Small intestine (tissue), 7 donors: Measurements from ENCODE around the gene PECR. TPM values are rescaled to one million over a fixed set of nuclear protein-coding genes. Genes with fewer than 3 reads are reported as not detected.
A peak's percentile ranks its signal among the peaks of the same experiment; 100 is the strongest.

ENCODE experiments used
- DNase-seq, 2 donors: peaks; one replicate each; pipeline versions ENCODE4 v3.0.0 to v3.0.0-alpha.2; 2013
- FAIRE-seq: peaks from 2 replicates; lab custom pipeline; 2012; peaks lifted over from hg19 to GRCh38; lab: Jason Lieb, UNC
- H3K27ac ChIP-seq, 3 donors: one replicate each; pipeline ENCODE4 v1.5.1; 2013; ENCODE audit warnings: low read length in 2 of 3, mild to moderate bottlenecking in 2 of 3, control low read depth in 1 of 3, inconsistent platforms in 1 of 3, low read depth in 1 of 3, moderate library complexity in 1 of 3
- H3K27me3 ChIP-seq, 3 donors: one replicate each; pipeline ENCODE4 v1.6.1; 2013; ENCODE audit warnings: low read length in 3 of 3, inconsistent platforms in 1 of 3; ENCODE audit not compliant: control insufficient read depth in 3 of 3, insufficient read depth in 3 of 3
- H3K36me3 ChIP-seq, 3 donors: one replicate each; pipeline ENCODE4 v1.6.1; 2013; ENCODE audit warnings: low read length in 3 of 3, inconsistent platforms in 1 of 3, low read depth in 1 of 3, mild to moderate bottlenecking in 1 of 3, moderate library complexity in 1 of 3; ENCODE audit not compliant: control insufficient read depth in 3 of 3, insufficient read depth in 2 of 3
- H3K4me1 ChIP-seq, 3 donors: one replicate each; pipeline ENCODE4 v1.6.1; 2013; ENCODE audit warnings: low read length in 2 of 3, inconsistent platforms in 1 of 3, low read depth in 1 of 3, mild to moderate bottlenecking in 1 of 3, moderate library complexity in 1 of 3; ENCODE audit not compliant: control insufficient read depth in 3 of 3, insufficient read depth in 2 of 3
- H3K4me3 ChIP-seq, 3 donors: one replicate each; pipeline ENCODE4 v1.5.1; 2013; ENCODE audit warnings: low read length in 3 of 3, control low read depth in 1 of 3, inconsistent platforms in 1 of 3, low read depth in 1 of 3, mild to moderate bottlenecking in 1 of 3, moderate library complexity in 1 of 3
- H3K9me3 ChIP-seq, 2 donors: one replicate each; pipeline ENCODE4 v1.6.1; 2013; ENCODE audit warnings: low read depth in 1 of 2, low read length in 1 of 2; ENCODE audit not compliant: control insufficient read depth in 2 of 2, insufficient read depth in 1 of 2
- WGBS, 3 donors: extraction: QIAGEN DNeasy Blood & Tissue Kit; methylation state at CpG; one replicate each; pipeline ENCODE4 v1.1.7; 2013; 5-methylcytosine and 5-hydroxymethylcytosine counted together
- polyA plus RNA-seq, 4 donors: library from polyadenylated mRNA; stranded (reverse) in 3 of 4; unstranded in 1 of 4; fragments of 200-250 nt in 3 of 4; fragments of 120-200 nt in 1 of 4; gene quantifications; one replicate each; pipeline versions ENCODE4 v1.2.1 to v1.2.3, GENCODE V29; 2013
- donor health status: healthy with polysubstance abuse.
- donor health status: control.
- donor health status: control.
- donor health status: Bipolar disorder and iron deficiency.
- donor health status: healthy.

PECR gene
- polyA plus RNA-seq, 4 donors: 22.3 to 68.8 (median 41.1) TPM

- no peaks in the 10 kb centered on the region for H3K27me3 ChIP-seq
- no peak for DNase-seq
- H3K4me3 ChIP-seq: no peak overlapping the region
- H3K27ac ChIP-seq: no peak overlapping the region
- no peaks in the 10 kb centered on the region for H3K9me3 ChIP-seq
- peaks cover 14 to 28% (median 24%) of the 10 kb centered on the region in 3 donors for H3K36me3 ChIP-seq
- H3K4me1 ChIP-seq: peaks cover 0 to 12% (median 0%) of the 10 kb centered on the region in 3 donors
- no peak for FAIRE-seq
- 71 to 90% (median 87%) methylated on average over 4 of the region's 4 CpGs for WGBS, 3 donors
Measured at GRCh38 chr2:216117561-216118340, 36.1 kb upstream of the PECR start.

GRCh38 chr2:216116418-216116817, 34.8 kb upstream of the PECR start:
- no peak for DNase-seq
- no peak for FAIRE-seq
- Histone ChIP-seq H3K9me3 (no peaks in the 10 kb centered on the region), H3K36me3 (peaks cover 14 to 26% (median 20%) of the 10 kb centered on the region in 3 donors), H3K4me3 (no peak overlapping the region), H3K4me1 (peaks cover 0 to 19% (median 0%) of the 10 kb centered on the region in 3 donors), H3K27me3 (no peaks in the 10 kb centered on the region), H3K27ac (no peak overlapping the region)
- 93 to 98% (median 96%) methylated on average over 1 of the region's 1 CpG for WGBS, 3 donors

- FAIRE-seq: no peak
- H3K4me3 ChIP-seq: peak overlapping the region in 2 of 3 donors; percentile 46 to 47
- H3K9me3 ChIP-seq: no peaks in the 10 kb centered on the region
- WGBS, 3 donors: 2 to 4% (median 4%) methylated on average over 29 of the region's 29 CpGs
- H3K4me1 ChIP-seq: peaks cover 0 to 23% (median 2%) of the 10 kb centered on the region in 3 donors
- H3K27ac ChIP-seq: peak overlapping the region; percentile 30 to 74 (median 62)
- peak; percentile 100 for DNase-seq
- peaks cover 11 to 22% (median 18%) of the 10 kb centered on the region in 3 donors for H3K36me3 ChIP-seq
- no peaks in the 10 kb centered on the region for H3K27me3 ChIP-seq
Measured at GRCh38 chr2:216114714-216115531, 33.3 kb upstream of the PECR start.

GRCh38 chr2:216114382-216114713, 32.7 kb upstream of the PECR start:
- peaks cover 0 to 23% (median 2%) of the 10 kb centered on the region in 3 donors for H3K4me1 ChIP-seq
- peak overlapping the region; percentile 30 to 62 (median 37) for H3K27ac ChIP-seq
- H3K9me3 ChIP-seq: no peaks in the 10 kb centered on the region
- H3K4me3 ChIP-seq: no peak overlapping the region
- peaks cover 11 to 20% (median 18%) of the 10 kb centered on the region in 3 donors for H3K36me3 ChIP-seq
- H3K27me3 ChIP-seq: no peaks in the 10 kb centered on the region
- FAIRE-seq: no peak
- no peak for DNase-seq
- 10 to 29% (median 12%) methylated on average over 4 of the region's 4 CpGs for WGBS, 3 donors

- H3K9me3 ChIP-seq: no peaks in the 10 kb centered on the region
- DNase-seq (no peak), FAIRE-seq (no peak)
- WGBS, 3 donors: 71 to 79% (median 79%) methylated on average over 3 of the region's 3 CpGs
- peaks cover 0 to 23% (median 2%) of the 10 kb centered on the region in 3 donors for H3K4me1 ChIP-seq
- no peak overlapping the region for H3K4me3 ChIP-seq
- H3K27me3 ChIP-seq: no peaks in the 10 kb centered on the region
- H3K36me3 ChIP-seq: peaks cover 8 to 18% (median 16%) of the 10 kb centered on the region in 3 donors
- H3K27ac ChIP-seq: no peak overlapping the region
Measured at GRCh38 chr2:216113572-216113971, 32.0 kb upstream of the PECR start.

GRCh38 chr2:216112926-216113325, 31.3 kb upstream of the PECR start:
- FAIRE-seq (no peak), DNase-seq (no peak)
- Histone ChIP-seq H3K36me3 (peaks cover 8 to 14% (median 11%) of the 10 kb centered on the region in 3 donors), H3K9me3 (no peaks in the 10 kb centered on the region), H3K27me3 (no peaks in the 10 kb centered on the region), H3K4me1 (peaks cover 0 to 29% (median 4%) of the 10 kb centered on the region in 3 donors), H3K27ac (no peak overlapping the region), H3K4me3 (no peak overlapping the region)
- 57 to 67% (median 58%) methylated on average over 4 of the region's 4 CpGs for WGBS, 3 donors

GRCh38 chr2:216111122-216111521, 29.5 kb upstream of the PECR start:
- FAIRE-seq (no peak), DNase-seq (no peak)
- H3K27me3 ChIP-seq: no peaks in the 10 kb centered on the region
- peaks cover 0 to 35% (median 4%) of the 10 kb centered on the region in 3 donors for H3K4me1 ChIP-seq
- H3K9me3 ChIP-seq: no peaks in the 10 kb centered on the region
- peaks cover 0 to 12% (median 3%) of the 10 kb centered on the region in 3 donors for H3K36me3 ChIP-seq
- no peak overlapping the region for H3K27ac ChIP-seq
- no peak overlapping the region for H3K4me3 ChIP-seq
- 77 to 81% (median 80%) methylated on average over 7 of the region's 7 CpGs for WGBS, 3 donors

GRCh38 chr2:216110620-216111019, 29.0 kb upstream of the PECR start:
- DNase-seq: no peak
- peak overlapping the region in 2 of 3 donors; percentile 82 to 94 for H3K4me3 ChIP-seq
- WGBS, 3 donors: 0 to 17% (median 13%) methylated on average over 1 of the region's 1 CpG
- no peaks in the 10 kb centered on the region for H3K9me3 ChIP-seq
- no peaks in the 10 kb centered on the region for H3K27me3 ChIP-seq
- H3K27ac ChIP-seq: peak overlapping the region in 1 of 3 donors; percentile 85
- H3K4me1 ChIP-seq: peaks cover 0 to 35% (median 4%) of the 10 kb centered on the region in 3 donors
- FAIRE-seq: no peak
- H3K36me3 ChIP-seq: peaks cover 0 to 12% (median 3%) of the 10 kb centered on the region in 3 donors
